T1000 (cell line): ENCODE data around the gene RAB17.

Experiments
- DNase-seq: peaks from one replicate; lab custom pipeline; 2025; ENCODE audit warnings: mixed read lengths; lab: John Stamatoyannopoulos, UW

RAB17 gene, protein sequence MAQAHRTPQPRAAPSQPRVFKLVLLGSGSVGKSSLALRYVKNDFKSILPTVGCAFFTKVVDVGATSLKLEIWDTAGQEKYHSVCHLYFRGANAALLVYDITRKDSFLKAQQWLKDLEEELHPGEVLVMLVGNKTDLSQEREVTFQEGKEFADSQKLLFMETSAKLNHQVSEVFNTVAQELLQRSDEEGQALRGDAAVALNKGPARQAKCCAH

DNA sequence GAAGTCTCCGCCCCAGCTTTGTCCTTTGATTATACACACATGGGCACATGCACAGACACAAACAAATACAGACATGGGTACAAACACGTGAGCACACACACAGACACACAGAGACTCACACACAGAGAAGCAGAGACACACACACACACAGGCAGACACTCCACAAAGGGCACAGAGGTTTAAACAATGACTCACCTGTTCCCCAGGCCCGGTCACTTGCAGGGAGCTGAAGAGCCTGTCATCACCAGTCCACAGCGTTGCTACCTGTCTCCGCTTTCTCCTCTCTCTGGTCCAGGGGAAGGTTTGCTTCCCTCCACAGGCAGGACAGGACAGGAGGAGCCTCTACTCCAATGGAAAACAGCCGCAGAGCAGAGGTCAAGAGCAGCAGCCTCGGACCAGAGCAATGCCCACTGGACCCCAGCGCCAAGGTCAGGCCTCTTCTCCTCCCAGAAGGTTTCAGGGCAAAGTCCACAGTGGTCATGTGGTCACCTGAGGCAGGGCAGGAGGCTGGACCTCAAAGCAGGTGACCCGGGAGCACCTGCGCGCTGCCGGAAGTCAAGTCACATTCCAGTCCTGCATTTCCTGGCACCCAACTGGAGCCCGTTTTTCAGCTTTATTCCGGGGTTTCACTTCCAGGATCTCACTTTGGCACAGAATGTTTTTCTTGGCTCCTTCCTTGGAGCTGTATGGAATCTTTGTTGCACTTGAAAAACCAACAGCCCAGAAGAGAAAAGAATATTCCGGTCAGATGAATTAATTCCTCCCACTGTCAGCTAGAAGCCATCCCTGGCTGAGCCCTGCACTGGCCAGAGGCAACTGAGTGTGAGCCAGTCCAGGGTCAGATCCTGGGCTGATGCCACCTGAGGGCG is at the start of gene RAB17:
Gene RAB17, minus strand, starts transcription at position 463 of the 869 bp plus-strand sequence. CDS start 4,580 bp downstream, outside the sequence.
- DNase-seq = no peak

DNA sequence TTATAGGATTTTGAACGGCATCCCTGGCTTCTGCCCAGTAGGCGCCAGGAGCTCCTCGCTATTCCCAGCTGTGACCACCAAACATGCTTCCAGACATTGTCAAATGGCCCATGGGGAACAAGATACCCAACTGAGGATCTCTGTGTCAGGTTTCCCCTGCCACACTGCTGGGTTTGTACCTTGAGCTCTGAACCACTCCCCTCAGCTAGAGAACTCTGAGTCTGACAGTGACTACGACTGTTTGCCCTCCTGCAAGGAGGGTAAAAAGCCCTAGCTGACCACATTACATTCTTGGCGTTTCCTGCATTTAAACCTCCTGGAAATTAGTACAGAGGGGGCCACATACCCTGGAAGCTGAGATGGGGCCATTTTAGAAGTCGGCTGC is 49.3 kb upstream of the RAB17 start:
- no peak for DNase-seq

DNA sequence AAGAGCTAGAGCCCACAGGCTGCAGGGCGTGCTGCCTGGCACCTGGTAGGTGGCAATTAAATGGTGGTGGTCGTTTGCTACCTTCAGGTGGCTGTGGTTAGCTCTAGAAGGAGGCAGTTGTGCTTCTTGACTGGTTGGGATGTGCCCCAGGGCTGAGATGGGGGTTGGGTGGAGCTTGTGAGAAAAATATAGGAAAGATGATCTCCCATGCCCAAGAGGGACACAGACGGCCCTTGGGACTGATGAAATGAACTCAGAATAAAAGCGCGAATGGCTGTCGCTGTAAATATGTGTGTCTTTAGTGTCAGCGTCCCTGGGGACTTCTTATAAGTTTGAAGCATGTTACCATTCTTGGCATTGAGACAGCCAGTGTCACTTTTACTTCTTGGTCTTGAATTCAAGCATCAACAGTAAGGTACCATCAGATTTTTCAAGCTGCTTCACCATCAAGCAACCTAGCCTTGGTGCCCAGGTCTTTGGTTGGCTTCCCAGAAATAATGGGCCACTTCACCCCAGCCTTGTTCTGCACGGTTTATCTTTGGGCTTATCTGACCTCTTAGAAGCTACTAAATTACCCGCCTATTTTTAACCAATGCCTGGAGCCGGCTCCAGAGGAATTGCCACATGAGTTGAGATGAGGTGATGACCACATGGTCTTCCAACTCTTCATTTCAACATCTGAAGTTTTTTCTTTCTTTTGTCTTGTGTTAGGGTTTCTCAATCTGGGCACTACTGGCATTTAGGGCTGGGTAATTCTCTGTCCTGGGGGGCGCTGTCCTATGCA is 48.7 kb upstream of the RAB17 start:
- DNase-seq = no peak

DNA sequence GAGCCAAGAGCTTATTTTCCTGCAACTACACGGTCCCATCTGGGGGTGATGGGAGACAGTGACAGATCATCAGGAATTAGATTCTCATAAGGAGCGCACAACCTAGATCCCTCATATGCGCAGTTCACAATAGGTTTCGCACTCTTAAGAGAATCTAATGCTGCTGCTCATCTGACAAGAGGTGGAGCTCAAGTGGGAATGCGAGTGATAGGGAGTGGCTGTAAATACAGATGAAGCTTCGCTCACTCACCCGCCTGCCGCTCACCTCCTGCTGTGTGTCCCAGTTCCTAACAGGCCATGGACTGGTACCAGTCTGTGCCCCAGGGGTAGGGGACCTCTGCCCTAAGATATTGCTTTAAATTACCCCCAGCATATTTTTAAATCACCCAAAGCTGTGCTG is 47.6 kb upstream of the RAB17 start:
- no peak for DNase-seq

DNA sequence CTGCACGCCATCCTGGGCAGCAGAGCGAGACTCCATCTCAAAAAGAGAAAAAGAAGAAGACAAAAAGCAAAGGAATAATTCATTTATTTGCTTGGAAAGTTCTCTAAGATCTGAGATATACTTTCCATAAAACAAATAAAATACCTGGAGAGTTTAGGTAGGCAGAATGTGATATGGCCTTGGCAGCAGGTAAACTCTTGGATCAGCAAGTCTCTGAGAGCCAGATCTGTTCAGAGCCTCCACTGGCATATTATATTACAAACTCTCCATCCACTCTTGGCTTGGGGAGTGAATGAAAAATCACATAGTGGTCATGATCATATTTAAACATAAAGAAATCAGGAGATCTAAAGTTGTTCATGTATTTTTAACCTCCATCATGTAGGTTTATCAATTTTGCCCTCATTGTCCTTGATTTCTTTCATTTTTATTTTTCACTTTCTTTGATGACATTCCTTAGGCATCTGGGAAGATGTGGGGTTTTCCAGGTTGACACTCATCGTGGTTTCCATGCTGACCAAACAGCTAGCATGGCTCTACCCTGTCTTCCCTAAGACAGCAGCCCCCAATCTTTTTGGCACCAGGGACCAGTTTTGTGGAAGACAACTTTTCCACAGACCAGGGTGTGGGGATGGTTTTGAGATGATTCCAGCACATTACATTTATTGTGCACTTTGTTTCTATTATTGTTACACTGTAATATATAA is 47.0 kb upstream of the RAB17 start:
- no peak for DNase-seq

DNA sequence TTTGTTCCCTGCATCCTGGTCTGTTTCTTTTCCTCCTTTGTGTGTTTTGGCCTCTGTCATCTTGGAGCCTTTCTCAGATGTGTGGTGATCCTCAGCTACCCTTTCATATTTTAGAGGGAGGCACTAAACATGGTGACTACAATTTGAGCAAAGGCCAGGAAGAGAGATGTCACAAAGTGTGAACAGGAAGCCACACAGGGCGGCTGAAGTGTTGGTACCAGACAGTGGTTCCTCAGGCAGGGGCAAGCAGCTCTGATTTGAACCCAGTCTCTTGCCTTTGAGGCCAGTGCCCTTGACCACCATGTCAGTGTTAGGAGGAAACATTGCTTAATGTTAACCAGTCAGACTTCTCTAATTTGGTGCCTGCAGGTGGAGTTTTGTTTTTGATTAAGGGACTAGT is 46.0 kb upstream of the RAB17 start:
- DNase-seq = no peak

DNA sequence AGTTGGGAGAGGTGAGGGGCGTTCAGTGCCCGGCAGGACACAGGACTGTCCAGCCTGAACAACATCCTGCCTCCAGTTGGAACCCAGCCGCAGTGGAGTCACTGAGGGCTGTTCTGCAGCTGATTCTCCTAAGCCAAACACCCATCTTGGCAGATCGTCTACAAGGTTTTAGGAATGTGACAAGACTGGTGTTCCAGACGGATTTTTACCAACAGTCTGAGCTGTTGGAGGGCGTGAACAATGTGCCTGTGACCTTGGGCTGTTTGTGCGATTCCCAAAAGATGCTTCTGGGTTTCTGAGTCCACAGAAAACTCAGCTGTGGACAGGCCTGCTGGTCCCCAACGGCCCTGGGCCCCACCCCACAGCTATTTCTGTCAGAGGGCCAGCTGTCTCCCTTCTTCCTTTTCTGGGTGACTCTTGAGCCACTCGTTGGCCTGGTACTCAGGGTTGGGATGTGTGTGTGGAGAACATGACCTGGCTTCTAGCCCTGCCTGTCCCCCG is 42.6 kb upstream of the RAB17 start:
- DNase-seq = no peak

DNA sequence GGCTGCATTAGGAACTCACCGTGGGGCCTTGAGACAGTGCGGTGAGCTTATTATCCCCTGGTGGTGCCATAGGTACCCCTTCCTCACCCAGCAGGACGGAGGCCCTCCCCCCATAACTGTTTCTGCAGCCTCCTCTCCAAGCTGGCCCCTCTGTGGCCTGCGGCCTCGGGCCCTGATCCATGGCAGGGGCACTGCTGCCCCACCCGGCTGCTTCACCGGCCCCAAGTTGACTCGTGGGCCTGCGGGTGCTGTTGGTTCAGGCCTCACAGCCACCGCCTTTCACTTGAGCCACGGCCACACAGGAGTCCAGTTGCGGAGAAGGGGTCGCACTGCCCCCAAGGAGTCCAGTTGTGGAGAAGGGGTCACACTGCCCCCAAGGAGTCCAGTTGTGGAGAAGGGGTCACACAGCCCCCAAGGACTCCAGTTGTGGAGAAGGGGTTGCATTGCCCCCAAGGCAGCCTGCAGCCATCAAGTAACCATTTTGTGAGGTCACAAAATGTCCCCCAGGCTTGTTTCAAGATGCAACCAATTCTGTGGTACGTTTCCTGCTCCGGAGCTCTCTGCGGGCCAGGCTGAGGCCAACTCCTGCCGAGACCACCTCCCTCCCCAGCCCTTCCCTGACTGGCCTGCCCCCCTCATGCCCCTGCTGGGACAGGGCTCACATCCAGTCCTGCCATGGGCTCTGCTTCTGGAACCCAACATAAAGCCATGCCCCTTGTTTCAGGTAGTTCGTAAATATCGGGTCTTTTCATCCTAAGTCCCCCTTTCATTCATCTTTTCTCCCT is 41.5 kb upstream of the RAB17 start:
- DNase-seq = no peak

DNA sequence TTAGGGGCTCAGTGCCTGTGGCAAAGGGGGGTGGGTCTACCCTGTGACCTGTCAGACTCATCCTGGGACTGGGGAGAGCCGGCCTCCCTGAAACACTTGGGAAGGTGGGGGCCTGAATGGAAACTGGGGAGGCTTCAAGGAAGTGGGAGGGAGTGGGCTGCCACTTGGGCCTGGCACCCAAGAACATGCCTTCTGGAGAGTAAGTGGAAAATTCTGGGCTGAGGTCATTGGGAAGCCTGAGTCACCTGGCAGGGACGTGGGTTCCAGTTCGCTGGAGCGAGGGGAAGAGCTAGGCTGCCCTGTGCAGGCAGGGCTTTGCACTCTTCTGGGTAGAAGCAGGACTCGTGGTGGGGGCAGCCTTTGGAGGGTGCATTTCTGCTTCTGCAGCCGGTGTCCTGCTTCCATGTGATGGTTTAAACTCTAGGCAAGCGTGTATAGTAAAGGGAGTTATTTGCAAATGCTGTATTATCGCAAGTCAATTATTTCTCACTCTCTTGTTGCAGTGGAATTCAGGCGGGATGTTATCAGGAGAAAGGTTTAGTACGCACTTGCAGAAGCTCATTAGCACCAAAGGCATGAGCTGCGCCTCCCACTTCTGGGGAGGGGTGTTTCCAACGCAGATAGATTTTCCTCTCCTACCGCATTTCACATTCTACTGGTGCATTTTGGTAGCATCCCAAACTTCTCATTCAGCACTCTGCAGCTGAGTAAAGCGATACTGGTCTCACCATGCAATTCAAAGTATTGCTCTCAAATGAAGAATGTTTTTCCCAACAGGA is 40.7 kb upstream of the RAB17 start:
- no peak for DNase-seq

DNA sequence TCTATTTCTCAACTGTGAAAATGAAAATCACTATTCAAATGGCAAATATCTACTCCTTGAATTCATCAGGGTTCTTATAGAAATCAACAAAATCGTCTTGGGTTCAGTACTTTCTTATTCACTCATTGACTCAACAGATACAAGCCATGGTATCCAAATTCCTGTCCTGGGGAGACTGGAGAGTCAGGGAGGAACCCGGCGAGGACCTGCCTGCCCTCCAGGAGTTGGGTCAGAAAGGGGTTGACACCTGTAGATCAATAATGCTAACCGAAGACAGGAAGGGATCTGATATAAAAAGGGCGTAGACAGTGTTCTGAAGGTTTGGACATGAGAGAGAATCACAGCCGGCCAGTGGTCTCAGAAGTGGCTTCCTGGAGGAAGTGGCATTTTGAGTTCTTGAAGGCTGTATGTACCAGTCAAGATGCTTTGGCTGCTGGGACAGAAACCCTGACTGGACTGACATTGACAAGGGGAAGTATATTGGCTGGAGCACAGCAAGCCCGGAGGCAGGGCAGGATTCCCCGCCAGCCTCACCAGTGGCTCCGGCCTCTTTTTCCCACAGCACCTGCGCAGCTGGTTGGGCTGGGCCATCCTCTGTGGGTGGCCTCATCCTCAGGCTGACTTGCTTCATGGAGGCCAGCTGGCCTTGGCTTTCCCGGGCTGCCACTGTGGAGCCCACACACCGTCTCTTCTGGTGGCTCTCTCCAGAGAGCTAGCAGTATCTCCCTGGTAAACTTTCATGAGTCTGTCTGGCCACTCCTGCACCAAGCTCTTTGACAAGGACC is 39.9 kb upstream of the RAB17 start:
- DNase-seq = no peak

DNA sequence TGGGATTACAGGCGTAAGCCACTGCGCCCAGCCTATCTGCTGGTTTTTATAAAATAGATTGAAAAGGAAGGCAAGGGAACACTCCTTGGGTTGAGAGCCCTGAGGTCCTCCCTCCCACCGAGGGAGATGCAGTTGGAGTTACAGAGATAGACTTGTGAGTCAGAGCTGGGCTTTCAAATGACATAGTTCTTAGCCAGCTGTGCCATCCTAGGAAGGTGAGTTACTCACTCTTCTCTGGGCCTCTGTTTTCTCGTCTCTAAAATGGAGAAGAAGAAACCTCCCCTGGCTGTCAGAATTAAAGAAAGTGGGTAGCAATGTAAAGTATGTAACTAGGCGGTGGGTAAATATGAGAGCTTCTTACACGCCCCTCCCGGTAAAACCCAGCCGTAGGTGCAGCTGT is 39.2 kb upstream of the RAB17 start:
- no peak for DNase-seq

DNA sequence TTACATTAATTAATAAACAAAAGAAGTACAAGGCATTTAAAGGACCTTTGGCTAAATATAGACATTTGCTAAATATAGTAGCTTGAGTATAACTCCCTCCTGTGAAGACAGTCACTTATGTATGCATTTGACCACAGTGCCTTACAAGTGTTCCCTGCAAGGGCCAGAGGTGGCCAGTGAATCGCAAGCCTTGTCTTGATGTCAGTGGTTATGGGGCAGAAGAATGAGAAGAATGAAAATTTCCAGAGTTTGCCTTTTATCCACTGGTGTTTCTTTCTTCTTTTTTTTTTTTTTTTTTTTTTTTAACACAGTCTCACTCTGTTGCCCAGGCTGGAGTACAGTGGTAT is 38.6 kb upstream of the RAB17 start:
- no peak for DNase-seq

DNA sequence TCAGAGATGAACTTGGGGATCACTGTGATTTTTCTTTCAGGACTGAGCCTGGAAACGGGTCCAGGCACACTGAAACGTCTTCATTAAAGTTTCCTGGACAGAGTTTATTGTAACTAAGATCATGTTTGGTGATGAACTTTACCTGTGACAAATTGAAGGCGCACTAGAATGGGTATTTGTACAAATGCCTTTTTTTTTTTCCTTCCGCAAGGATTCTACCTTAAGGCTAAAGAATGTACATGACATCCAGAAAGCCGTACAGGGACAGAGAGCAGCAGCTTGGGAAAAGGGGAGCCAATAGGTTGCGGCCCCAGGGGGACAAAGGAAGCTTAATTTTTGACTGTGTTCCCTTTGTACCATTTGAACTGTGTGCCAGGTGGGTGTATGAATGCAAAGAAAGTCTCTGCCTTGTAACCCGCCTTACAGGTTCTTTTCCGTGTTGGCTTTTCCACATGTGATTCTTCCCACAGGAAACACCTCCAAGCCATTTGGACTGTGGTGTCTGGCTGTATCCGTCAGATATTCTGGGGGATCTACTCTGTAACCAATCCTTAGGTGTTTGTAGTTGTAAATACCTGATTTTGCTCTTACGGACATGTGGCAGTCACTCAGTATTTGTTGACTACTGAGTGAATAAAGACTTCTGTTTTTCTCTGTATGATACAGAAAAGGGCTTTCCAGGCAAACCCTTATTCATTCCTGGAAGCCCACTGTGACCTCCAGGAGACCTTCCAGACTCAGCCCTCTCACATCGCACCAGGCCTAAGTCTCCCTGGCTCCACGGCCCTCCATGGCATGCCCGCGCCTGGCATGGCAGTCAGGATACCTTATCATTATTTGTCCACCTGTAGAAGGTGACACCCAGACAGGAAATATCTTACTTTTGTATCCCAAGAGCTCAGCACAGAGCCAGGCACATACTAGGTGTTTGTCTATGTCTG is 38.0 kb upstream of the RAB17 start:
- DNase-seq = no peak

DNA sequence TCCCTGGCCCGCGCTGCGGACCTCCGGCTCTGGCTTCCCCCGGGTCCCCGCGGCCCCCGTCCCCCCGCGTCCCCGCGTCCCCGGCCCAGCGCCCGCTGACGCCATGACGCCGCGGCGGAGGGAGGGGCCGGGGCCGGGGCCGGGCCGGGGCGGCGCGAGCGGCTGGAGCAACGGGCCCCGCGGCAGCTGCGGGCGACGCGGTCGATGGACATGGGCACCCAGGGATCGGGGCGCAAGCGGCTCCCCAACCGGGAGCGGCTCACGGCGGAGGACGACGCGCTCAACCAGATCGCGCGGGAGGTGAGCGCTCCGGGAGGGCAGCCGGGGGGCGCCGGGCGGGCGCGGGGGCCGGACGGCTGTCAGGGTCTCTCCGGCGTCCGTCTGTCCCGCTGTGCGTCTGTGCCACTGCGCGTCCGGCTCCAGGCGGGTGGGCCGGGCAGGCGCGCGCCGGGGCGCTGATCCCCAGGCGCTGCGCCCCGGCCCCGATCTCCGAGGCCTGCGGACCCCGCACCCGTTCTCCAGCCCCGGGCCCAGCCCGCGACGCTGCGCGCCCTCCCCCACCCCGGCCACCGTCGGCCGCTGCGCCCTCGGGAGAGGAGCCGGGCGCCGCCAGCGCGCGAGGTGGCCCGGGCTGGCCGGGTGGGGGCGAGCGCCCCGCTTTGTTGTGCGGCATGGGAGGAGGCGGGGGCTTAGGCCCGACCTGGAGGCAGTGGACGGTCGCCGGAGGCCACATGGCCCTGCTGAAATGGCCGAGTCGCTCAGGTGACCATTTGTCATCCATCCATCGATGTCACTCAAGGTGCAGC is 37.1 kb upstream of the RAB17 start, which contains the start of gene LRRFIP1:
Gene LRRFIP1, plus strand, starts transcription at position 147 of the 806 bp plus-strand sequence. Its CDS starts 58 bp downstream, at position 205.
- DNase-seq = no peak

DNA sequence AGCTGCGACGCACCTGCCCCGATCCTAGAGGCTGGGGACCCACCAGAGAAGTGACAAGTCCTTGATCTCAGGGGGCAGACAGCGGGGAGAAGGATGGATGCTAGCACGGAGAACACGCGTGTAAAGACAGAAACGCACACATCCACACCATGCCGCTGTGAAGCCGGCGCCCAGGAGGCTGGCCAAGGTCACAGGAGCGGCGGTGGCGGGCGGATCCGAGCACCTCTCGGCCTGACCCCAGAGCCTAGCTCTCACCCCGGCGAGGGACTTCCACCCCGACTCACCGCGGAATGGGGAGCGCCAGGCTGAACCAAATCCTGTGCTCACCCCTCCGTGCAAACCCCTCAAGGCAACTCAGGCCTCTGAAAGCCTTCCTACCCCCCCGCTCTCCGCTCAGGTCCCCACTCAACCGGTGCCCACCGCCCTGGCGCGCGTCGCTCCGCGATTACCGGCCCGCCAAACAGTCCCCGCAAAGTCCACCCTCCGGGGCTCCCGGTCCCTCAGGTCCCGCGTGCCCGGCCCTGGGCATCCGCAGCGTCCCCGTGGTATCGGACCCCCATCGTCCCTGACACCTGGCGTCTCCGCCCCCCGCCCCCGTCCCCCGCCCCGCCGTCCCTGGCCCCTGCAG is 36.4 kb upstream of the RAB17 start:
- no peak for DNase-seq

DNA sequence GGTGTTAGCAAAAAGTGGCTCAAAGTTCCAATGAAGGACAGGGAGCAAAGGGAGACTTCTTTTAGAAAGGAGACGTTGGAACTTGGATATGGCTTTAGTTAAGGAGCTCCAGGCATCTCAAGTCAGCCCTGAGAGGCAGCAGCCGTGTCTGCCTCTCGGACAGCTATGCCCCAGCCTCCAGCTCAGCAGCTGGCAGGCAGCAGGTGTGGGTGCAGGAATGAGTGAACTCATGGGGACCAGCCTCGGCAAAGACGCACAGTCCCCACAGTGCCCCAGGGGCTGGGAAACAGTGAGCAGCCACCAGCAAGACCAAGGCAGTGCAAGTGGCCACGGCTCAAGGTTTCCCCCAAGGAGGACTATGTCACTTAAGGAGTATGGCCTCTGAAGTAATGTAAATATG is 35.2 kb upstream of the RAB17 start:
- no peak for DNase-seq

DNA sequence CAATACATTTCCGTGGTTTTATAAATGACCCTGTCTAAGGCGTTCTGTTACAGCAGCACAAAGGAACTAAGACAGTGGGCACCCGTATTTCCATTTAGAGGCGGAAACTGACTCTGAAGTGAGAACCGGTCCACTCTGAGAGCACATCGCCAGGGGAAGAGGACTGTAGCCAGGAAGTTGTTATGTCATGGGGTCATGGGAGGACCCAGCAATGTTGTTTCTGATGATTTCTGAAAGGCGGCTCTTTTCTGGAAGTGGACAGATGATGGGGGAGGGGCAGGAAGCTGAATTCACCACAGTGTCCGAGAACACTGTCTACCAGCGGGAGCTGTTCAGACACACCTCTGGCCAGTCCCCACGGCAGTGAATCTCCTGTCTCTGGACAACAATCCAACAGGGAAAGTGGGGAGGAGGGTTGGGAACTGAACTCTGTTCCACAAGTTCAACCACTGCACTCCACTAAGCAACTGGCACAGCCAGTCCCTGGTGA is 34.7 kb upstream of the RAB17 start:
- no peak for DNase-seq
